Fibroblast of lung (primary cell): ENCODE data around the gene ATP8A2. TPM values are rescaled to one million over a fixed set of nuclear protein-coding genes. Genes with fewer than 3 reads are reported as not detected.

Source experiments
- DNase-seq, 2 donors: peaks; one replicate each; pipeline versions ENCODE4 v3.0.0 to v3.0.0-alpha.2; 2010; ENCODE audit warnings: low read depth in 2 of 2
- H2AFZ ChIP-seq: 2 replicates; pipeline ENCODE4 v1.5.1; 2012; ENCODE audit warnings: low read length, control low read depth, inconsistent platforms
- H3K27ac ChIP-seq: 2 replicates; pipeline ENCODE4 v1.5.1; 2011; ENCODE audit warnings: low read length, control low read depth; ENCODE audit not compliant: insufficient read depth
- H3K27me3 ChIP-seq: 2 replicates; pipeline ENCODE4 v1.5.1; 2011; ENCODE audit warnings: mild to moderate bottlenecking, low read length; ENCODE audit not compliant: control insufficient read depth, insufficient read depth
- H3K36me3 ChIP-seq: 2 replicates; pipeline ENCODE4 v1.5.1; 2011; ENCODE audit warnings: low read length; ENCODE audit not compliant: control insufficient read depth, insufficient read depth
- H3K4me1 ChIP-seq: 2 replicates; pipeline ENCODE4 v1.5.1; 2011; ENCODE audit warnings: low read length; ENCODE audit not compliant: control insufficient read depth, insufficient read depth; ENCODE audit errors: extremely low read depth
- H3K4me2 ChIP-seq: 2 replicates; pipeline ENCODE4 v1.5.1; 2011; ENCODE audit warnings: low read length, control low read depth; ENCODE audit not compliant: insufficient read depth; ENCODE audit errors: extremely low read depth
- H3K4me3 ChIP-seq, 4 experiments: fragments of 200-600 bp in 1 of 4; sonication (generic) in 1 of 4; replicated peaks in 1 of 4; 2 replicates each; pipeline ENCODE4 v1.5.1; 2011 to 2016; ENCODE audit warnings: low read length in 4 of 4, low read depth in 3 of 4, mild to moderate bottlenecking in 3 of 4, control low read depth in 2 of 4, inconsistent platforms in 1 of 4, mixed read lengths in 1 of 4; ENCODE audit not compliant: insufficient read depth in 1 of 4; ENCODE audit errors: control extremely low read depth in 1 of 4
- H3K79me2 ChIP-seq: 2 replicates; pipeline ENCODE4 v1.5.1; 2012; ENCODE audit warnings: mild to moderate bottlenecking, low read length, inconsistent platforms; ENCODE audit not compliant: control insufficient read depth, insufficient read depth
- H3K9ac ChIP-seq: 2 replicates; pipeline ENCODE4 v1.5.1; 2011; ENCODE audit warnings: mild to moderate bottlenecking, low read length, control low read depth; ENCODE audit not compliant: insufficient read depth
- H3K9me3 ChIP-seq: 2 replicates; pipeline ENCODE4 v1.5.1; 2012; ENCODE audit warnings: low read depth, low read length; ENCODE audit not compliant: control insufficient read depth, insufficient read depth
- H4K20me1 ChIP-seq: 2 replicates; pipeline ENCODE4 v1.5.1; 2011; ENCODE audit warnings: low read length; ENCODE audit not compliant: control insufficient read depth, insufficient read depth; ENCODE audit errors: extremely low read depth
- CTCF ChIP-seq, 2 donors: IDR thresholded peaks in 1 of 2; conservative IDR thresholded peaks in 1 of 2; 1 replicate in 1 of 2; 2 replicates in 1 of 2; pipeline ENCODE4 v1.5.1; 2011 to 2012; ENCODE audit warnings: low read length in 2 of 2, control low read depth in 1 of 2, inconsistent platforms in 1 of 2, low read depth in 1 of 2, mild to moderate bottlenecking in 1 of 2
- EZH2 ChIP-seq: IDR thresholded peaks from 2 replicates; pipeline ENCODE4 v1.5.1; 2012; ENCODE audit warnings: low read length, control low read depth, mild to moderate bottlenecking; ENCODE audit errors: missing control alignments
- polyA plus RNA-seq, 2 donors: library from polyadenylated mRNA; depleted of rRNA in 1 of 2; stranded (reverse) in 1 of 2; unstranded in 1 of 2; fragments of >200 nt; gene quantifications; 2 replicates each; pipeline ENCODE4 v1.2.1, GENCODE V29; 2011 to 2012; ENCODE audit warnings: missing spikeins in 1 of 2
- total RNA-seq: library from RNA; depleted of rRNA; stranded (reverse); fragments of >200 nt; gene quantifications from 2 replicates; pipeline ENCODE4 v1.2.1, GENCODE V29; 2014

The ATP8A2 gene
- total and polyA plus RNA-seq, 2 donors (not counting 1 experiment from before 2014, with no cell fraction given), result under 0.01 to 0.01 TPM

DNA sequence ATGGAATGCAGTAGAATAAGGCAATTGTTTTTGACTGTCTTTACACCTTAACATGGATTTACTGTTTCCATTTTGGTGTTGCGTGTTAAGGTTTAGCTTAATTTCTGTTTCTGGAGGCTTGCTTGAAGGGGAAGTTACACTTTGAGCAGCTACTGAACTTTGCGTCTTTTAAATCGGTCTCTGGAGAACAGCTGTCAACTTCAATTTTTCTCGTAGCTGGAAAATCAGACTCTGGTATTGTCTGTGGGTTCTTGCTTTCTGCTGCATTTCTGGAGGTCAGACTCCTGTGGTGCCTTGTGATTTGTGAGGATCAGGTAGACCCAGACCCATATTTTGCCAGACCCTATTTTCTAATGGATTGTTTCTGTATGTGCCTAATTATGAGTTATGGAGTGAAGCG, 146.7 kb downstream of the ATP8A2 start:
- no peaks in the 10 kb centered on the region for H3K36me3 ChIP-seq
- DNase-seq, result no peak
- H3K4me2 ChIP-seq, result no peak overlapping the region
- no peaks in the 10 kb centered on the region for H3K9me3 ChIP-seq
- no peak overlapping the region for H2AFZ ChIP-seq
- no peaks in the 10 kb centered on the region for H3K27me3 ChIP-seq
- H3K4me1 ChIP-seq, result no peaks in the 10 kb centered on the region
- H3K4me3 ChIP-seq, result no peak overlapping the region
- TF ChIP-seq CTCF (conservative IDR thresholded peaks at IDR 0.05 in 1 of 2, IDR thresholded peaks at IDR 0.05 in 1 of 2; ENCODE audit: low read depth in 1 of 2, low read length in 2 of 2) (no peak), EZH2 (no peak)
- no peak overlapping the region for H3K9ac ChIP-seq
- no peak overlapping the region for H3K27ac ChIP-seq
- H3K79me2 ChIP-seq, result no peaks in the 10 kb centered on the region
- no peaks in the 10 kb centered on the region for H4K20me1 ChIP-seq

GRCh38 chr13:25525884-25526283, 154.1 kb downstream of the ATP8A2 start:
- Histone ChIP-seq H3K27ac (no peak overlapping the region), H3K9ac (no peak overlapping the region), H3K27me3 (no peaks in the 10 kb centered on the region), H3K4me1 (no peaks in the 10 kb centered on the region), H3K4me3 (no peak overlapping the region), H3K79me2 (no peaks in the 10 kb centered on the region), H4K20me1 (no peaks in the 10 kb centered on the region), H3K4me2 (no peak overlapping the region), H3K9me3 (no peaks in the 10 kb centered on the region), H3K36me3 (no peaks in the 10 kb centered on the region), H2AFZ (no peak overlapping the region)
- TF ChIP-seq CTCF (conservative IDR thresholded peaks at IDR 0.05 in 1 of 2, IDR thresholded peaks at IDR 0.05 in 1 of 2; ENCODE audit: low read depth in 1 of 2, low read length in 2 of 2) (no peak), EZH2 (no peak)
- no peak for DNase-seq

DNA sequence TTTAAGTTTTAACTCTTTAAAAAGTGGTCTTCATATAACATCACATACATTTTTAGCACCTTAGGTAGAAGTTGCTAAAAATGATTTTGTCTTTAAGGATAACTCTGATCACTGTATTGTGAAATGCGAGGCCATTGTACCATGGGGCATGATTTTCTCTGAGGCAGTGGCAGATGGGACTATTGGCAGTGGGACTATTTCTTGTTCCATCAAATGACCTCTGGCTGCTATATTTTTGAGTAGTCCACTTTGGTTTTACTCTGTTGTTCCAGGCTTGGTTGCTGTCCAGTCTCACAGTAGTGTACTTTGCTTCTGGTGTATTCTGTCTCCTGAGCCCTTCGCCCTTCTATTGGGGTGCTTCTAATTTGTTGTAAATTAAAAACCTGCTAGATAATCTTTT, 156.5 kb downstream of the ATP8A2 start:
- Histone ChIP-seq H3K36me3 (no peaks in the 10 kb centered on the region), H3K4me1 (no peaks in the 10 kb centered on the region), H4K20me1 (no peaks in the 10 kb centered on the region), H2AFZ (no peak overlapping the region), H3K4me2 (no peak overlapping the region), H3K4me3 (no peak overlapping the region), H3K27ac (no peak overlapping the region), H3K27me3 (no peaks in the 10 kb centered on the region), H3K9ac (no peak overlapping the region), H3K9me3 (no peaks in the 10 kb centered on the region), H3K79me2 (no peaks in the 10 kb centered on the region)
- TF ChIP-seq CTCF (conservative IDR thresholded peaks at IDR 0.05 in 1 of 2, IDR thresholded peaks at IDR 0.05 in 1 of 2; ENCODE audit: low read depth in 1 of 2, low read length in 2 of 2) (no peak), EZH2 (no peak)
- no peak for DNase-seq
